HG03460 (cell line): Measurements from ENCODE around the gene TTC33.
A peak's percentile ranks its signal among the peaks of the same experiment; 100 is the strongest.

Source experiments
- ATAC-seq: cut with Tn5 transposase; IDR thresholded peaks from one replicate; pipeline ENCODE4 v1.9.1; 2021; ENCODE audit not compliant: unreplicated experiment

The TTC33 gene

GRCh38 chr5:40489421-40489820 is 266.3 kb downstream of the TTC33 start:
- ATAC-seq = no peak

GRCh38 chr5:40486437-40487275 is 269.1 kb downstream of the TTC33 start:
- peak; percentile 44 for ATAC-seq

- ATAC-seq = peak; percentile 53
These were observed 270.5 kb downstream of the TTC33 start for GRCh38 chr5:40485021-40485998.

GRCh38 chr5:40484495-40484894 is 271.3 kb downstream of the TTC33 start:
- peak; percentile 49 for ATAC-seq

GRCh38 chr5:40483316-40483715 is 272.4 kb downstream of the TTC33 start:
- ATAC-seq = no peak

GRCh38 chr5:40481241-40481640 is 274.5 kb downstream of the TTC33 start:
- ATAC-seq = no peak

GRCh38 chr5:40480392-40480791 is 275.4 kb downstream of the TTC33 start:
- no peak for ATAC-seq

GRCh38 chr5:40479939-40480338 is 275.8 kb downstream of the TTC33 start:
- no peak for ATAC-seq

- no peak for ATAC-seq
These were observed 277.0 kb downstream of the TTC33 start for GRCh38 chr5:40478766-40479165.

- no peak for ATAC-seq
These were observed 277.8 kb downstream of the TTC33 start for GRCh38 chr5:40477856-40478546.

GRCh38 chr5:40475561-40475960 is 280.2 kb downstream of the TTC33 start:
- no peak for ATAC-seq

GRCh38 chr5:40474250-40474649 is 281.5 kb downstream of the TTC33 start:
- no peak for ATAC-seq

- ATAC-seq = no peak
These were observed 290.3 kb downstream of the TTC33 start for GRCh38 chr5:40465416-40465815.

GRCh38 chr5:40464511-40464910 is 291.2 kb downstream of the TTC33 start:
- ATAC-seq = no peak
